GF-D8 (cell line): Measurements from ENCODE around the gene TPRX1.
"Not testable (repeated sequence)": the region's sequence is repeated elsewhere in the genome, so short reads cannot be mapped to it uniquely, and the experiment has no call there.

Experiments
- DNase-seq: peaks from one replicate; lab custom pipeline; 2025; lab: John Stamatoyannopoulos, UW

The TPRX1 gene, protein sequence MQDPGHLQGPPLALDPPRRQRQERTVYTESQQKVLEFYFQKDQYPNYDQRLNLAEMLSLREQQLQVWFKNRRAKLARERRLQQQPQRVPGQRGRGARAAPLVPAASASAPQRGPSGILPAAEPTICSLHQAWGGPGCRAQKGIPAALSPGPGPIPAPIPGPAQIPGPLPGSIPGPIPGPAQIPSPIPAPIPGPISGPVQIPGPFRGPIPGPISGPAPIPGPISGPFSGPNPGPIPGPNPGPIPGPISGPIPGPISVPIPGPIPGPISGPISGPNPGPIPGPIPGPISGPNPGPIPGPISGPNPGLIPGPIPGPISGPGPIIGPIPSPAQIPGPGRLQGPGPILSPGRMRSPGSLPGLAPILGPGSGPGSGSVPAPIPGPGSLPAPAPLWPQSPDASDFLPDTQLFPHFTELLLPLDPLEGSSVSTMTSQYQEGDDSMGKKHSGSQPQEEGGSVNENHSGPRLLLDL

DNA sequence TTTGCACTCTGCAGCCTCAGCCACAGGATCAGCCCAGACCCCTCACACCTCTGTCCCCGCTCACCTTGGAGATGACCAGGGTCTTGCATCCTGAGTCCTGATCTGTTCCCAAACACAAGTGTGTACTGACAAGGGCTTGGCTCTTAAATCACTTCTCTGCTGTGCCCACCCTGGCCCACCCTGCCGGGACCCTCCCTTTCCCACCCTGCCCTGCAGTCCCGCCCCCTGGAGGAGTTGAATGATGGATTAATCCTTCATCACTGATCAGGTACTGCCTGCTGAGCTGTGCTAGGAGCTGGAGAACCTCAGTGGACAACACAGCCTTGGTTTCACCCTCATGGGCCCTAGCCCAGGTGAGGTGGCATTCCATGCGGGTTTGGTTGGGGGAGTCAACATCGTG is at the start of gene TPRX1:
Gene TPRX1, minus strand, starts transcription at position 101 of the 400 bp plus-strand sequence. Its CDS starts 12 bp downstream, at position 89.
- DNase-seq: not testable (repeated sequence)

DNA sequence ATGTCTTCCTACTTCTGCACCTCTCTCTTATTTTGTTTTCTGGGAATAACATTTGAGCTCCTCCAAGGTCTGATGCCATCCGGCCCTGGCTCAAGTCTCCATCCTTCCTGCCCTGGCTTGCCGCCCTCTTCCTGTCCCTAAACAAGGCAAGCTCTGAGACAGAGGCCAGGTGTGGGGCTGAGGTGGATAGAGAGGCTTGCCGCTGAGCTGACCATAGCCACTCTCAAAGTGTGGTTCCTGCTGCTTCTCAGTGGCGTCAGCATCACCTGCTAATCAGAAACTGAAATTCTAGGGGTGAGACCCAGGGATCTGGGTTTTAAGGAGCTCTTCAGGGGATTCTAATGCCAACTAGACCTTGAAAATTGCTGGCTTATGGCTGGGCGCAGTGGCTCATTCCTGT is 48.7 kb upstream of the TPRX1 start:
- no peak for DNase-seq

DNA sequence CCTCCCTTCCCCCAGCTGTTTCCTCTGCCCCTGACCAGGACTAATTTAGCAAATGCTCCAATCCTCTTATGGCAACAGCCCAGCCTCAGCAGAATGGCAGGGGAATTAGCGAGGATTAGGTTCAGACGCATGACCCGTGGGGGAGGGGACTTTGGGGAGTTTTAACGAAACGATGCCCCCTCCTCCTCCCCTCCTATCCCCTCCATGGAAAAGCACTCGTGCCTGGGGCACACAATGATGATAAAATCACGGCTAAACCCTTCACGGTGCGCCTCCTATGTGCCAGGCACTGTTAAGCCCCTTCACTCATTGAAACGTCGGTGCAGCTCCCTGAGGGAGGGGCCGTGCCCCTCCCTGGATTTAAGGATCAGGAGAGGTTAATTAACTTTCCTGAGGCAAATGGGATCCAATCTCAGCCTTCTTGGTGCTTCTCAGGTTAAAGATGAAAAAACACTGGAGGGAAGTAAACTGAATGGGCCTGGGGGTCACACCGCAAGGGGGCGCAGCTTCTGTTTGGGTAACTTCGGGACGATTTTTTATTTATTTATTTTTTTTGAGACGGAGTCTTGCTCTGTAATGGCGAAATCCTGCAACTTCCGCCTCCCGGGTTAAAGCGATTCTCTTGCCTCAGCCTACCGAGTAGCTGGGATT is 44.6 kb upstream of the TPRX1 start:
- no peak for DNase-seq

DNA sequence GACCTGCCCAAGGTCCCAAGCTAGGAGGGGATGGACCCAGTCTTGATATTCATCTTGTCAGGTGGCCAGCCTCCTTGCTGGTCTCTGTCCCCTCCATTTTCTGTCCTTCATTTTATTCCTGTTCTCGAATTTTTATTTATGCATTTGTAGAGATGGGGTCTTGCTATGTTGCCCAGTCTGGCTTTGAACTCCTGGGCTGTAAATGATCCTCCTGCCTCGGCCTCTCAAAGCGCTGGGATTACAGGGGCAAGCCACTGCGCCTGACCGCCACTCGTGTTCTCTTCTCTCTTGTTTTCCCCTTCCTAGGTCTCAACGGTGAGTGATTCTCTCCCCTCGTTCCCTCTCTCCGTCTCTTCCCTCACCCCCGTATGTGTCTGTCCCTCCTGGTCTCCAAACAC is 44.1 kb upstream of the TPRX1 start:
- no peak for DNase-seq

DNA sequence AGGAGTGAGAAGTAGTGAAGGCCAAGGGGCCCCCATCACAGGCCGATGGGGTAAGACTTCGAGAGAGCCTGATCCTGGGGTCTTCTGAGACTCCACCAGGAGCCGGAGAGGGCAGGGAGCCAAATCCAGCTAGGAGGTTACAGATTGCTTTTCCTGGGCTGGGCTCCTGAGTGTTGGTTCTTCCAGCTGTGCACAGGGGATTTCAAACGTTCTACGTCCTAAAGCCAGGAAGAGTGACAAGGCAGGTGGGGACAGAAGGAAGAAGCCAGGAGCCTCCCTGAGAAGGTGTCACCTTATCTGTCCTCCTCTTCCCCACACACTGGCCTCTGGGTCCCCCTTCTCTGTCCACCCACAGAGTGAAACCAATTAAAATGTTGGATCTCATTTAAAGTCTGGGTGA is 38.6 kb upstream of the TPRX1 start:
- DNase-seq: no peak

DNA sequence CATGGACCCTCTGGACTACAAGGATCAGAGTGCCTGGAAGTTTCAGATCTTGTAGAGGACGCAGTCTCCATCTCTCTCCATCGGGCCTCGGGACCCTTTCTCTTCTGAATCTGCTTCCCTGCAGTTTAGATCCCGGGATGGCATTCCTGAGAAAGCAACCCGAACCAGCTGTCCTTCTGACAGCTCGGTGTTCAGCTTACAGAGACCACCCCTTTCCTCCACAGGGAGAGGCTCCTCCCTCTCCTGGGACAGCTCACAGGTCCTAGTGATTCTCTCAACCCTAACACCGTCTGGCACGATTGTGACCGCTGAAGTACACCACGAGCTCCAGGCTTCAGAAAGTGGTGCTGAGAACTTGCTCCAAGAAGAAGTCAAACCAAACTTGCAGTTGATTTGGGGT is 35.6 kb upstream of the TPRX1 start:
- DNase-seq: no peak

DNA sequence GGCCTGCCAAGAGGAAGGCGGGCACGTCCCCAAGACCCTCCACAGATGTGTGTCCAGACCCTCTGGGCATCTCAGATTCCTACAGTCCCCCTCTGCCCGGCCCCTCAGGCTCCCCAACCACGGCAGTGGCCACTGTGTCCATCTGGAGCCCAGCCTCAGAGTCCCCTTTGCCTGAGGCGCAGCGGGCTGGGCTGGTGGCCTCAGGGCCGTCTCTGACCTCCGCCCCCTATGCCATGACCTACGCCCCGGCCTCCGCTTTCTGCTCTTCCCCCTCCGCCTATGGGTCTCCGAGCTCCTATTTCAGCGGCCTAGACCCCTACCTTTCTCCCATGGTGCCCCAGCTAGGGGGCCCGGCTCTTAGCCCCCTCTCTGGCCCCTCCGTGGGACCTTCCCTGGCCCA is 35.1 kb upstream of the TPRX1 start:
- DNase-seq: no peak

DNA sequence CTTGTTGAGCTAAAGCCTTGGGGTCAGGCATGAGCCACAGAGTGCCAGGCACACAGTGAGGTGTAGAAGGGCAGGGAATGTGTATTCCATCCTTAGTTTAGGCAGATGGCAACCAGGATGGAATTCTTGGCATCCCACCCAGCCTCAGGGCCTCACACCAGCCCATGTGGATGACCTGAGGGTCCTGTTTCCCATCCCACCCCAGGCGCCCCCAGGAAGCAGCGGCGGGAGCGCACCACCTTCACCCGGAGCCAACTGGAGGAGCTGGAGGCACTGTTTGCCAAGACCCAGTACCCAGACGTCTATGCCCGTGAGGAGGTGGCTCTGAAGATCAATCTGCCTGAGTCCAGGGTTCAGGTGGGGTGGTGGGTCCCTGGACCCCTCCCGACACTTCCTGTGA is 31.7 kb upstream of the TPRX1 start:
- DNase-seq: no peak

DNA sequence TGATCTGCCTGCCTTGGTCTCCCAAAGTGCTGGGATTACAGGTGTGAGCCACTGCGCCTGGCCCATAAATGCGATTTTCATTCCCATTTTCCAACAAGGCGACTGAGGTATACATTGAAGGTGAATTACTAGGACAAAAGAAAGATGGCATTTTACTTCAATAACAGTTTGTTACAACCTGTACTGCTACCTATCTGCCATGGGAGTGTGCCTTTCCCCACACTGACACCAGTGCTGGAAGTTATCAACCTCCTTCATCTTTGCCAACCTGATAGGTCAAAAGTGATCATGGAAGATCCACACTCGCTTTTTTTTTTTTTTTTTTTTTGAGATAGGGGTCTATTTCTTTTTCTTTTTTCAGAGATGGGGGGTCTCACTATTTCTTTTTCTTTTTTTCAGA is 28.4 kb upstream of the TPRX1 start:
- DNase-seq: no peak

DNA sequence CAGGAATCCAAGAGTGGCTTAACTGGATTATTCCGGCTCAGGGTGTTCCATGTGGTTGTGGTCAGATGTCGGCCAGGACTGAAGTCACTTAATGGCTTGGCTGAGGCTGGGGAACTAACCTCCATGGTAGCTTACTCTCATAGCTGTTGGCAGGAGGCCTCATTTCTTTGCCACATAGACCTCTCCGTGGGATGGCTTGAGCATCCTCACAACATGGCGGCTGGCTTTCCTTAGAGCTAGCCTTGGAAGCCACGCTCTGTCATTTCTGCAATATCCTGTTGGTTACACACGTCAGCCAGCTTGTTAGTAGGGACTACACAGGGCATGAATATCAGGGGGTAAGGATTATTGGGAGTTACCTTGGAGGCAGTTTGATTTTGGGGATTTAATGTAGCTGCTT is 22.4 kb upstream of the TPRX1 start:
- DNase-seq: no peak

DNA sequence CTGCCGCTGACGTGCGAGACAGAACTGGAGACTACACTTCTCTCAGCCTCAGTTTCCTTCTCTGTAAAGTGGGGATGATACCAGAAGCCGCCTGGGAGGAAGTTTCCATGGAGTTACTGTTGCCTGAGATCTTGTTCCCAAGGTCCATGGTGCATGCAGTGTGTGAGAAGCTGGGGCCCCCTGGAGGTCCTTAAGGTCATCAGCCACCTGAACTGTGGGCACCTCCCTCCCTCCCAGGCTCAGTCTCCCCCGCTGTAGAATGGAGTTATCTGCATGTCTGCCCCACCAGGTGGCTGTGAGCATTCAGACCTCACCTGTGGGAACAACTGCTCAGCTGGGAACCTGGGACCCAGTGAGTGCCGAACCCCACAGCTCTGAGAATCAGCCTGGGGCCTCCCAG is 20.0 kb upstream of the TPRX1 start:
- no peak for DNase-seq

DNA sequence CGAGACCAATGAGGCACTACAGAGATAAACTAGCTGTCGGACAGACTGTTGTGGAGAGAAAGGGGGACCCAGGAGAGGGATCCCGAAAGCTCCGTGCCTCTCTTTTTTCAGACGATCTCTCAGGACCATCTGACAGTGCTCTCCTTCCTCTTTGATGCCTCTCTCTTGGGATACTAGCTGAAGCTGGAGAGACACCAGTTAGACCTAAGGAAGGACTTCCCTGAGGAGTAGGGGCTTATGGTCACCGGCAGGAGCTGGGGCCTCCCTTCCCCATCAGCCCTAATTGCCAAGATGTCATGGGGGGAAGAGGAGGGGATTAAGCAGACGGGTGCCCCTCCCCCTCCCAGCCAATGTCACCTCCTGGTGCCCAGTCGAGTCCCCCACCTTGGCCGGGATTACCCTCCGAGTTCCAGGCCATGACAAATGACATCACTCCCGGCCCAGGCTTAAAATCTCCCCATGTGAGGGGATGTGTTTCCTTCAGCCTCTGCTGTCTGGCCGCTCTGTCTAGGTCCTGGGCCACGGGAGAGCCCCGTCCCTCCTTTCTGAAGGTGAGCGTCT is 17.2 kb upstream of the TPRX1 start, which contains the start of gene CRX:
Gene CRX, plus strand, starts transcription at position 478 of the 561 bp plus-strand sequence. CDS start 12,507 bp downstream, outside the sequence.
- DNase-seq: no peak

DNA sequence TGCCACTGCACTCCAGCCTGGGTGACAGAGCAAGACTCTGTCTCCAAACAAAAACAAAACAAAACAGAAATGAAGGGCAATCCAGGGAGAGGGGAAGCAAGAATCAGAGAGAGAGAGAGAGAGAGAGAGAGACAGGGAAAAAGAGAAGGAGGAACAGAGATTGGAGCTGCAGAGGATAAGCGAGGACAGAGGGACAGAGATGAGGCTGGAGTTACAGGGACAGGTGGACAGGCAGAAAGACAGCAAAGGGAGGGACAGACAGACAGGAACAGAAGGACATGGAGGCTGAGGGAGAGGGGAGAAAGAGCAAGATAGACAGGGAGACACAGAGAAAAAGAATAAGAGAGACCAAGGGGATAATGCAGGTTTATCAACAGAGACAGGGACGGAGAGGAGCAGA is 16.1 kb upstream of the TPRX1 start:
- DNase-seq: no peak

DNA sequence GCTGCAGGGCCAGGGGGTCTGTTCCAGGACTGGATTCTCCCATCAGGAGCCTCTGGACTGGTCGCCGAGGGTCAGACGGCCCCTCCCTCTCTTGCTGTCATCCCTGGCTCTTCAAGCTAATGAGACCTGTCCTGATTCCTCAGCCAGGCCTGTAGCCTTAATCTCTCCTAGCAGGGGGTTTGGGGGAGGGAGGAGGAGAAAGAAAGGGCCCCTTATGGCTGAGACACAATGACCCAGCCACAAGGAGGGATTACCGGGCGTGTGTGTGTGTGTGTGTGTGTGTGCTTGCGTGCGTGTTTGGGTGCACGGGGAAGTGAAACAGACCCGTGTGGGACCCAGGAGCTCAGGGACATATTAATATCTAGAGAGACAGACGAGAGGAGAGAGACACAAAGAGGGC is 15.5 kb upstream of the TPRX1 start:
- no peak for DNase-seq

DNA sequence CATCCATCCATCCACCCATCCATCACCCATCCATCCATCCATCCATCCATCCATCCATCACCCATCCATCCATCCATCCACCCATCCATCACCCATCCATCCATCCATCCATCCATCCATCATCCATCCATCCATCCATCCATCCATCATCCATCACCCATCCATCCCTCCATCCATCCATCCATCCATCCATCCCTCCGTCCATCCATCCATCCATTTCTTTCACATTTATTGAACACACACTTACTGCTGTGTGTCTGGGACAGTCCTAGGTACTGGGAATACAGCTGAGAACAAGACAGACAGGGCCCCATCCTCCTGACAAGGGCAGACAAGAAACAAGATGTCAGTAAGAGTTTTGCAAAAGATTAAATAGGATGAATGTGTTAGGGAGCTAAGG is 13.9 kb upstream of the TPRX1 start:
- DNase-seq: not testable (repeated sequence)

DNA sequence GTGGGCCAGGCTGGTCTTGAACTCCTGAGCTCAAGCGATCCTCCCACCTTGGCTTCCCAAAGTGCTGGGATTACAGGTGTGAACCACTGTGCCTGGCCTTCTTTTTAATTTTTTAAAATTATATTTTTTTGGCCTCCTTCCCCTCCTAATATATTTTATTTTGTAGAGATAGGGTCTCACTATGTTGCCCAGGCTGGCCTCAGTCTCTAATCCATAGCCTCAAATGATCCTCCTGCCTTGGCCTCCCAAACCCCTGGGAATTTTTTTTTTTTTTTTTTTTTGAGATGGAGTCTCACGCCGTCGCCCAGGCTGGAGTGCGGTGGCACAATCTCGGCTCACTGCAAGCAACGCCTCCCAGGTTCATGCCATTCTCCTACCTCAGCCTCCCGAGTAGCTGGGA is 11.9 kb upstream of the TPRX1 start:
- DNase-seq: not testable (repeated sequence)

DNA sequence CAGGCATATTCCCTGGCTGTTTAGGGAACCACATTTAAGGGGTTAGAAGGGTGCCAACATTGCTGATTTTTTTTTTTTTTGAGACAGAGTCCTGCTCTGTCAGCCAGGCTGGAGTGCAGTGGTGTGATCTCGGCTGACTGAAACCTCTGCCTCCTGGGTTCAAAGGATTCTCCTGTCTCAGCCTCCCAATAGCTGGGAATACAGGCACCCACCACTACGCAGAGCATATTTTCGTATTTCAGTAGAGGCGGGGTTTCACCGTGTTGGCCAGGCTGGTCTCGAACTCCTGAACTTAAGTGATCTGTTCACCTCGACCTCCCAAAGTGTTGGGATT is 9.6 kb upstream of the TPRX1 start:
- DNase-seq: no peak

DNA sequence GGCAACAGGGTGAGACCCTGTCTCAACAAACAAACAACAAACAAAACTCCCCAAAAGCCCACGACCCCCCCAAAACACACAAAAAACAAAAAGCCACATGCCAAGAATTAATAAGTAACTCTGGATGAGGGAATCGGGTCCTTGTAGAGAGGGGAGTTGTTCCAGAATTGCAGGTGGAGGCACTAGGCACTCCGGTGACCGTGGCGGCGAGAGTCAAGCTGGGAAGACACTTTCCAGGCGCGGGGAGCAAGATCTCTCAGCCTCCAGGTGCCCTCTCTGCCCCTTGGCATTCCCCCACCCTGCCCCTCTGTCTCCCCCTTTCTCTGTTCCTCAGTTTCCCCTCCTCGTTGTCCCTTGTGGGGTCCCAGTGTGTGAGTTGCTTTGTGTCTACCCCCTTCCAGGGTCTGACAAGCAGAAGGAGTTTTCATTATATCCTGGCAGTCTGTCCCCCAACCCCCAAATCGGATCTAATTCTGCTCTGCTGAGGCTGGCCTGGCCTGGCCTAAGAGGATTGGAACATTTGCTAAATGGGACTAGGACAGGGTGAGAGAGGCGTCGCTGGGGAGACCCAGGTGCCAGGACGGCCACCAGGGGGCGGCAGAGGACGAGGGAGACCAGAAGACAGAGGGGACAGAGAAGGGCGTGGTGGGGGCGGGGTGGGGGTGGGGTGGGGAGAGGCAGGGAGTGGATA is 9.1 kb upstream of the TPRX1 start:
- DNase-seq: no peak

DNA sequence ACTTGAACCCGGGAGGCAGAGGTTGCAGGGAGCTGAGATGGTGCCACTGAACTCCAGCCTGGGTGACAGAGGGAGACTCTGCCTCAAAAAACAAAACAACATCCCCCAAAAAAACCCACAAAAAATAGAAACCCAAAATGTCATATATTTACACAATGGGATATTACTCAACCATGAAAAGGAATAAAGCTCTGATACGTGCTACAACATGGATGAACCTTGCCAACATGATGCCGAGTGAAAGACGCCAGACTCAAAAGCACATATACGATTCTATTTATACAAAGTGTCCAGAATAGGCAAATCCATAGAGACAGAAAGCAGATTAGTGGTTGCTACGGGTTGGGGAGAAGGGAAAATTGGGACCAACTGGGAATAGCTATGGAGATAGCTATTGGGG is 2.1 kb upstream of the TPRX1 start:
- DNase-seq: no peak

DNA sequence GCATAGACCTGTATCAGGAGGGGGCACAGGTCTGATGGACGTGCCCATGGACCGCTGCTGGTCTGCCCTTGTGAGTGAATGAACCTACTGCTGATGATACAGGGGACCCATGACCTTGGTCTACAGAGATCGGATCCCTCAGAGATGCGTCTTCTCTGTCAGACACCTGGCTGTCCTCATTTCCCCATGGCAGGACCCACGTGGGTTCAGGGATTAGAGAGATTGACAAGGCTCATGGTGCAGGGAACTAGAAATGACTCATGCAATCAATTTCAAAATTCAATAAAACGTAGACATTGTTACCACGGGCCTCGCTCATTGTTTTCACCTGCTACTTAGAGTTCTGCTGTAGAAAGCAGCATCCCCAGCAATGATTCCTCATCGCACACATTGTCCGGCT is 962 bp upstream of the TPRX1 start:
- DNase-seq: no peak

DNA sequence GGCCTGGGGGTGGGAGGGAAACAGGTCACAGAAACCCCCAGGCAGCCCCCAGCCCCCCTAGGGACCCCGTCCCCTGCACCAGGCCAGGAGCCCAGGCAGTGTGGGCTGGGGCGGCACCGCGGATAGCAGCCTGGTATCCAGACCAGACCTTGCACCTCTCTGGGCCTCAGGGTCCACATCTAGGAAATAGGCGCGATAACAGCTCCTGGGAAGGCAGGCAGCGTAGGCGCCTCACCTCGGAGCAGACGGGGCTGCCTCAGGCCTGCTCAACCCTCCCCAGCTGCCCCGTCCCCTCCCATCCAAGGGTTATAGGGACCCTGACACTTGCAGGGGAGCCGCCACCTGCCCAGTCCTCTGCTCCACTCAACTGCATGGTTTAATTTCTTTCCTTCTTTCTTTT is 680 bp downstream of the TPRX1 start:
- not testable (repeated sequence) for DNase-seq

DNA sequence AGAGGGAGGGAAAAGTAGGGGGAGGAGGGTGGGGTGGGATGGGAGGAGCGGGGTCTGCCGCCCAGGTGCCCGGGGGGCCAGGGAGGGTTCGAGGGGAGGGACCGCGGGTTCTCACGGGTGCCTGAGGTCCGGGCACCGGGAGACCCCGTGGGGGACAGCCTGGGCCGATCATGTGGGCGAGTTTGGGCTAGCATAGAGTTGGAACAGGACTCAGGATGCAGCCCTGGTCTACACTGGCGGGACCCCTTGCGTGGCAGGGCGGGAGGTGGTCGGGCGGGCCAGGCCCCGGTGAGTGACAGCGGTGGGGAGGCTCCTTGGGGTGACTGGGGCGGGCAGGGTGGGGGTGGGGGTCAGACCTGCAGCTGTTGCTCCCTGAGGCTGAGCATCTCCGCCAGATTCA is 1.2 kb downstream of the TPRX1 start:
- DNase-seq: not testable (repeated sequence)
